Measurements from ENCODE around the gene LGSN. TPM values are rescaled to one million over a fixed set of nuclear protein-coding genes. Genes with fewer than 3 reads are reported as not detected.
A peak's percentile ranks its signal among the peaks of the same experiment; 100 is the strongest.

LGSN gene
- total RNA-seq, 1 donor = under 0.01 TPM

- TF ChIP-seq CTCF (IDR thresholded peaks at IDR 0.05; ENCODE audit: insufficient read depth, low read depth, low read length) = no peak
- DNase-seq (ENCODE audit: low read depth) = no peak
- H3K4me3 ChIP-seq (ENCODE audit: low read depth, low read length) = no peak overlapping the region
Measured at GRCh38 chr6:63322981-63323380, 3.2 kb upstream of the LGSN start.

GRCh38 chr6:63321821-63322220 lies 2.0 kb upstream of the LGSN start:
- TF ChIP-seq CTCF (IDR thresholded peaks at IDR 0.05; ENCODE audit: insufficient read depth, low read depth, low read length) = no peak

GRCh38 chr6:63317641-63318040 lies 2.1 kb downstream of the LGSN start:
- DNase-seq (ENCODE audit: low read depth) = no peak
- no peak for TF ChIP-seq CTCF (IDR thresholded peaks at IDR 0.05; ENCODE audit: insufficient read depth, low read depth, low read length)
- H3K4me3 ChIP-seq (ENCODE audit: low read depth, low read length) = no peak overlapping the region

More at GRCh38 chr6:63321821-63322220, 2.0 kb upstream of the LGSN start:
- no peak for DNase-seq (ENCODE audit: low read depth)
- H3K4me3 ChIP-seq (ENCODE audit: low read depth, low read length) = no peak overlapping the region

- no peak for DNase-seq (ENCODE audit: low read depth)
- TF ChIP-seq CTCF (IDR thresholded peaks at IDR 0.05; ENCODE audit: insufficient read depth, low read depth, low read length) = no peak
- H3K4me3 ChIP-seq (ENCODE audit: low read depth, low read length) = no peak overlapping the region
Measured at GRCh38 chr6:63316113-63316512, 3.7 kb downstream of the LGSN start.

- no peak for DNase-seq (ENCODE audit: low read depth)
- no peak for TF ChIP-seq CTCF (IDR thresholded peaks at IDR 0.05; ENCODE audit: insufficient read depth, low read depth, low read length)
Measured at GRCh38 chr6:63313111-63313510, 6.7 kb downstream of the LGSN start.

GRCh38 chr6:63307581-63308246 lies 12.1 kb downstream of the LGSN start:
- DNase-seq (ENCODE audit: low read depth) = peak; percentile 57
- TF ChIP-seq CTCF (IDR thresholded peaks at IDR 0.05; ENCODE audit: insufficient read depth, low read depth, low read length) = peak; percentile 54
- peak overlapping the region; percentile 29 for H3K4me3 ChIP-seq (ENCODE audit: low read depth, low read length)

More at GRCh38 chr6:63313111-63313510, 6.7 kb downstream of the LGSN start:
- H3K4me3 ChIP-seq (ENCODE audit: low read depth, low read length) = no peak overlapping the region

GRCh38 chr6:63306420-63306819 lies 13.4 kb downstream of the LGSN start:
- DNase-seq (ENCODE audit: low read depth) = no peak
- no peak for TF ChIP-seq CTCF (IDR thresholded peaks at IDR 0.05; ENCODE audit: insufficient read depth, low read depth, low read length)
- H3K4me3 ChIP-seq (ENCODE audit: low read depth, low read length) = no peak overlapping the region
